Measurements from ENCODE around the gene HIRIP3. TPM values are rescaled to one million over a fixed set of nuclear protein-coding genes. Genes with fewer than 3 reads are reported as not detected.

The HIRIP3 gene
- polyA plus RNA-seq, 1 of the 3 experiments (the other 2 are of a cell fraction), result 18.9 TPM

- TF ChIP-seq EP300 (IDR thresholded peaks at IDR 0.05; ENCODE audit: borderline replicate concordance in 1 of 2, low read depth in 1 of 2, low read length in 1 of 2), result no peak
- TF ChIP-seq JUND (IDR thresholded peaks at IDR 0.05), result no peak
- no peak for TF ChIP-seq ELF1 (IDR thresholded peaks at IDR 0.05)
- no peak for TF ChIP-seq USF2 (IDR thresholded peaks at IDR 0.05; ENCODE audit: borderline replicate concordance, low read depth, low read length)
- no peak for TF ChIP-seq FOXM1 (IDR thresholded peaks at IDR 0.05; ENCODE audit: low read depth)
- no peak for TF ChIP-seq MEF2A (IDR thresholded peaks at IDR 0.05; ENCODE audit: borderline replicate concordance, low read depth)
- TF ChIP-seq GABPA (IDR thresholded peaks at IDR 0.05; ENCODE audit: low read depth), result no peak
- TF ChIP-seq EZH2phosphoT487 (IDR thresholded peaks at IDR 0.05; ENCODE audit: borderline replicate concordance, low read depth), result no peak
These were observed 36.7 kb downstream of the HIRIP3 start (continued) for GRCh38 chr16:29958756-29959155.

- H4K20me1 ChIP-seq (ENCODE audit: insufficient read depth), result no peaks in the 10 kb centered on the region
- H3K9ac ChIP-seq, result no peak overlapping the region
- ChIA-PET CTCF (interaction anchor here (0.9 to 1.9 kb wide), 3 partner anchors 11 to 103 kb away, joined by 3 to 5 read pairs (median 3); partner anchors contain the start of gene KCTD13), POLR2A (no interaction called here)
- no peak overlapping the region for H3K4me3 ChIP-seq (ENCODE audit: low read depth in 2 of 2, low read length in 1 of 2)
- H3K9me2 ChIP-seq, result no peaks in the 10 kb centered on the region
- no peak overlapping the region for H3K27ac ChIP-seq (ENCODE audit: low read depth in 2 of 2, low read length in 1 of 2)
- H3K36me3 ChIP-seq (replicated peaks in 1 of 2; ENCODE audit: control insufficient read depth in 1 of 2, insufficient read depth in 2 of 2, low read length in 1 of 2), result no peaks in the 10 kb centered on the region
- H3K9me3 ChIP-seq, result no peaks in the 10 kb centered on the region
- H3K27me3 ChIP-seq (ENCODE audit: insufficient read depth), result no peaks in the 10 kb centered on the region
- WGBS (ENCODE audit: low lambda C conversion rate), result 90% methylated on average over 8 of the region's 8 CpGs
- H2AFZ ChIP-seq (ENCODE audit: low read depth), result no peak overlapping the region
- no peak overlapping the region for H3K4me2 ChIP-seq
- peaks cover 4% of the 10 kb centered on the region for H3F3A ChIP-seq (replicated peaks; ENCODE audit: insufficient read depth)
- no peaks in the 10 kb centered on the region for H3K79me2 ChIP-seq (ENCODE audit: insufficient read depth)
- DNase-seq, result no peak
- H3K4me1 ChIP-seq (ENCODE audit: control insufficient read depth in 1 of 2, insufficient read depth in 2 of 2, low read depth in 1 of 2, low read length in 1 of 2), result no peaks in the 10 kb centered on the region
- TF ChIP-seq NRF1 (IDR thresholded peaks at IDR 0.05; ENCODE audit: low read depth, low read length) (no peak), JUND (IDR thresholded peaks at IDR 0.05) (no peak), FOXJ3 (CRISPR knock-in tag; IDR thresholded peaks at IDR 0.05) (no peak), FOXM1 (IDR thresholded peaks at IDR 0.05; ENCODE audit: low read depth) (no peak), PBX3 (IDR thresholded peaks at IDR 0.05) (no peak), RFX5 (IDR thresholded peaks at IDR 0.05; ENCODE audit: low read length) (no peak), MXI1 (IDR thresholded peaks at IDR 0.05; ENCODE audit: low read depth, low read length) (no peak), POLR2AphosphoS5 (IDR thresholded peaks at IDR 0.05; ENCODE audit: low read depth, low read length) (no peak), TCF12 (IDR thresholded peaks at IDR 0.05) (no peak), CHD2 (IDR thresholded peaks at IDR 0.05; ENCODE audit: low read length, partially characterized antibody) (no peak), MEF2A (IDR thresholded peaks at IDR 0.05; ENCODE audit: borderline replicate concordance, low read depth) (no peak), MAX (IDR thresholded peaks at IDR 0.05; ENCODE audit: low read depth) (no peak), ELF1 (IDR thresholded peaks at IDR 0.05) (no peak), FOSL2 (IDR thresholded peaks at IDR 0.05; ENCODE audit: borderline replicate concordance, low read depth) (no peak), YY1 (IDR thresholded peaks at IDR 0.05; ENCODE audit: low read depth) (no peak), IRF3 (IDR thresholded peaks at IDR 0.05; ENCODE audit: low read depth, low read length) (no peak), TEAD4 (IDR thresholded peaks at IDR 0.05; ENCODE audit: borderline replicate concordance, insufficient read depth) (no peak), SIN3A (IDR thresholded peaks at IDR 0.05; ENCODE audit: borderline replicate concordance, low read depth, low read length) (no peak), RAD21 (IDR thresholded peaks at IDR 0.05; ENCODE audit: low read length) (no peak)
These were observed 43.6 kb downstream of the HIRIP3 start for GRCh38 chr16:29951625-29952365.
